ENCODE results near the gene GPAM. TPM values are rescaled to one million over a fixed set of nuclear protein-coding genes. Genes with fewer than 3 reads are reported as not detected.

GPAM gene
- total RNA-seq, 4 donors from 2014 or later, result 4.5 to 7.2 (median 6.5) TPM

GRCh38 chr10:112213098-112213823 lies 29.7 kb upstream of the GPAM start:
- intact Hi-C loops (cut with DNase I), result no loop called here
- no peaks in the 10 kb centered on the region for H3K9me3 ChIP-seq
- TF ChIP-seq, protein P1, sequence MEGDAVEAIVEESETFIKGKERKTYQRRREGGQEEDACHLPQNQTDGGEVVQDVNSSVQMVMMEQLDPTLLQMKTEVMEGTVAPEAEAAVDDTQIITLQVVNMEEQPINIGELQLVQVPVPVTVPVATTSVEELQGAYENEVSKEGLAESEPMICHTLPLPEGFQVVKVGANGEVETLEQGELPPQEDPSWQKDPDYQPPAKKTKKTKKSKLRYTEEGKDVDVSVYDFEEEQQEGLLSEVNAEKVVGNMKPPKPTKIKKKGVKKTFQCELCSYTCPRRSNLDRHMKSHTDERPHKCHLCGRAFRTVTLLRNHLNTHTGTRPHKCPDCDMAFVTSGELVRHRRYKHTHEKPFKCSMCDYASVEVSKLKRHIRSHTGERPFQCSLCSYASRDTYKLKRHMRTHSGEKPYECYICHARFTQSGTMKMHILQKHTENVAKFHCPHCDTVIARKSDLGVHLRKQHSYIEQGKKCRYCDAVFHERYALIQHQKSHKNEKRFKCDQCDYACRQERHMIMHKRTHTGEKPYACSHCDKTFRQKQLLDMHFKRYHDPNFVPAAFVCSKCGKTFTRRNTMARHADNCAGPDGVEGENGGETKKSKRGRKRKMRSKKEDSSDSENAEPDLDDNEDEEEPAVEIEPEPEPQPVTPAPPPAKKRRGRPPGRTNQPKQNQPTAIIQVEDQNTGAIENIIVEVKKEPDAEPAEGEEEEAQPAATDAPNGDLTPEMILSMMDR (IDR thresholded peaks at IDR 0.05), result no peak
- TF ChIP-seq EP300 (IDR thresholded peaks at IDR 0.05), result no peak
- no peak for TF ChIP-seq POLR2A (IDR thresholded peaks at IDR 0.05; ENCODE audit: low read depth)
- TF ChIP-seq POLR2AphosphoS5 (IDR thresholded peaks at IDR 0.05), result no peak
- H3K4me1 ChIP-seq, result peaks cover 9 to 16% (median 12%) of the 10 kb centered on the region in 4 donors
- H3K36me3 ChIP-seq, result no peaks in the 10 kb centered on the region
- 67% methylated on average over 3 of the region's 3 CpGs for WGBS
- H3K4me3 ChIP-seq, result no peak overlapping the region
- no peak for DNase-seq (ENCODE audit: extremely low spot score)
- H3K27ac ChIP-seq (replicated peaks in 1 of 4), result no peak overlapping the region
- no peaks in the 10 kb centered on the region for H3K27me3 ChIP-seq

- Histone ChIP-seq H3K36me3 (no peaks in the 10 kb centered on the region), H3K9me3 (no peaks in the 10 kb centered on the region), H3K27me3 (no peaks in the 10 kb centered on the region), H3K27ac (replicated peaks in 1 of 4) (no peak overlapping the region), H3K4me1 (peaks cover 12 to 21% (median 19%) of the 10 kb centered on the region in 4 donors), H3K4me3 (no peak overlapping the region)
- DNase-seq (ENCODE audit: extremely low spot score), result no peak
- intact Hi-C loops (cut with DNase I), result no loop called here
- WGBS, result 83% methylated on average over 4 of the region's 4 CpGs
- TF ChIP-seq POLR2AphosphoS5 (IDR thresholded peaks at IDR 0.05), result no peak
- no peak for TF ChIP-seq POLR2A (IDR thresholded peaks at IDR 0.05; ENCODE audit: low read depth)
- no peak for TF ChIP-seq EP300 (IDR thresholded peaks at IDR 0.05)
- TF ChIP-seq, protein P1 (IDR thresholded peaks at IDR 0.05), result no peak
Observed at GRCh38 chr10:112210666-112211065, 27.1 kb upstream of the GPAM start.

DNA sequence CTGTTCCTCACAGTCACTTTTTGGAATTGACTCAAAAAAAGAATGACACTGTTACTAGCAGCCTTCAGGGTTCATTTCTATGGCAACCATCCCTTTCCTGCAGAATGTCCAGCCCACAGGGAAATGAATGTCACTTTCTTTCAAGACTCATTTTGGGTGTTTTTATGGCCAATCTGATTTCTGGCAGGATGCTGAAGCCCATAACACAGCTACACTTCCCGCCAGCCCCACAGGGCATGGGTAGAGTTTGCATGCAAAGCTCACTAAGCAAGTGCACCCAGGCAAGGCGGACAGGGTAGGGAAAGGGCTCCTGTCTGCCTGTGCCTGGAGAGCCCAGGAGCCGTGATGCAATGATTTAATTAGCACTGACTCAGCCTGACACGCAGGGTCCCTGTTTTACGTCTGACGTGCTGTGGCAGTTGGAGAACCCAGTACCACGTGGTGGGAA lies 26.1 kb upstream of the GPAM start:
- H3K4me3 ChIP-seq, result no peak overlapping the region
- no peaks in the 10 kb centered on the region for H3K27me3 ChIP-seq
- 44% methylated on average over 6 of the region's 7 CpGs for WGBS
- H3K27ac ChIP-seq (replicated peaks in 1 of 4), result no peak overlapping the region
- DNase-seq (ENCODE audit: extremely low spot score), result peak; percentile 86
- peaks cover 12 to 21% (median 19%) of the 10 kb centered on the region in 4 donors for H3K4me1 ChIP-seq
- no peaks in the 10 kb centered on the region for H3K9me3 ChIP-seq
- no peaks in the 10 kb centered on the region for H3K36me3 ChIP-seq
- TF ChIP-seq POLR2A (IDR thresholded peaks at IDR 0.05; ENCODE audit: low read depth) (no peak), EP300 (IDR thresholded peaks at IDR 0.05) (no peak), POLR2AphosphoS5 (IDR thresholded peaks at IDR 0.05) (no peak)
- TF ChIP-seq, protein P1 (IDR thresholded peaks at IDR 0.05), result no peak
- intact Hi-C loops (cut with DNase I), result no loop called here

GRCh38 chr10:112208997-112209396 lies 25.4 kb upstream of the GPAM start:
- TF ChIP-seq, protein P1 (IDR thresholded peaks at IDR 0.05), result no peak
- TF ChIP-seq POLR2AphosphoS5 (IDR thresholded peaks at IDR 0.05) (no peak), EP300 (IDR thresholded peaks at IDR 0.05) (no peak), POLR2A (IDR thresholded peaks at IDR 0.05; ENCODE audit: low read depth) (no peak)
- H3K4me3 ChIP-seq, result no peak overlapping the region
- H3K4me1 ChIP-seq, result peaks cover 12 to 21% (median 19%) of the 10 kb centered on the region in 4 donors
- WGBS, result 83% methylated on average over 5 of the region's 6 CpGs
- H3K27me3 ChIP-seq, result no peaks in the 10 kb centered on the region
- H3K9me3 ChIP-seq, result no peaks in the 10 kb centered on the region
- intact Hi-C loops (cut with DNase I), result no loop called here
- no peaks in the 10 kb centered on the region for H3K36me3 ChIP-seq
- peak; percentile 88 for DNase-seq (ENCODE audit: extremely low spot score)
- no peak overlapping the region for H3K27ac ChIP-seq (replicated peaks in 1 of 4)
